HG03108 (cell line): ENCODE results near the gene PPP1R13B.
A peak's percentile ranks its signal among the peaks of the same experiment; 100 is the strongest.

ENCODE experiments used
- ATAC-seq: cut with Tn5 transposase; IDR thresholded peaks from one replicate; pipeline ENCODE4 v1.9.1; 2021; ENCODE audit warnings: moderate library complexity; ENCODE audit not compliant: unreplicated experiment

Gene PPP1R13B

GRCh38 chr14:103881268-103882201 lies 34.2 kb upstream of the PPP1R13B start:
- ATAC-seq = no peak

GRCh38 chr14:103880348-103881267 lies 33.2 kb upstream of the PPP1R13B start:
- ATAC-seq = no peak

- no peak for ATAC-seq
Measured at GRCh38 chr14:103879570-103880347, 32.4 kb upstream of the PPP1R13B start.

DNA sequence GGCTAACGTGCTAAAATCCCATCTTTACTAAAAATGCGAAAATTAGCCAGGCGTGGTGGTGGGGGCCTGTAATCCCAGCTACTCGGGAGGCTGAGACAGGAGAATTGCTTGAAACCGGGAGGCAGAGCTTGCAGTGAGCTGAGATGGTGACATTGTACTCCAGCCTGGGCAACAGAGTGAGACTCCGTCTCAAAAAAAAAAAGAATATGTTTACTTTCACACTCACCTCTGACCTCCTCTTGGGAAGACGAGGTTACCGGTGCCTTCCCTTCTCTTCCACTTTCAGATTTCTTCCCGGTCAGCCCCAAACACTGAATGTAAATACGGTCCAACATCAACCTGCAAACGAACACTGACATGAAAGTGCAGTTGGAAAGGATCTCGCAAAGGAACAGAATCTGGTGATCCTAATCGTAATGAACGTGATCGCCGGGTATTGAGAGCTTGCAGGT lies 31.8 kb upstream of the PPP1R13B start:
- no peak for ATAC-seq

DNA sequence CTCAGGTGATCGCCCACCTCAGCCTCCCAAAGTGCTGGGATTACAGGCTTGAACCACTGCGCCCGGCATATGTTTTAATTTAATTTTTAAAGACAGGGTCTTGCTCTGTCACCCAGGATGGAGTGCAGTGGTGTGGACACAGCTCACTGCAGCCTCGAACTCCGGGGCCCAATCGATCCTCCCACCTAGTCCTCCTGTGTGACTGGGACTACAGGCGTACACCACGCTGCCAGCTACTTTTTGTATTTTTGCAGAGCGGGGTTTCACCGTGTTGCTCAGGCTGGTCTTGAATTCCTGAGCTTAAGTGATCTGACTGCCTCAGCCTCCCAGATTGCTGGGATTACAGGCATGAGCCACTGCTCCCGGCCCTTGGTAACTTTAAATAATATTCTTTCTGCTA lies 30.8 kb upstream of the PPP1R13B start:
- no peak for ATAC-seq

- no peak for ATAC-seq
Measured at GRCh38 chr14:103875010-103875409, 27.6 kb upstream of the PPP1R13B start.

GRCh38 chr14:103872481-103873113 lies 25.2 kb upstream of the PPP1R13B start:
- no peak for ATAC-seq

DNA sequence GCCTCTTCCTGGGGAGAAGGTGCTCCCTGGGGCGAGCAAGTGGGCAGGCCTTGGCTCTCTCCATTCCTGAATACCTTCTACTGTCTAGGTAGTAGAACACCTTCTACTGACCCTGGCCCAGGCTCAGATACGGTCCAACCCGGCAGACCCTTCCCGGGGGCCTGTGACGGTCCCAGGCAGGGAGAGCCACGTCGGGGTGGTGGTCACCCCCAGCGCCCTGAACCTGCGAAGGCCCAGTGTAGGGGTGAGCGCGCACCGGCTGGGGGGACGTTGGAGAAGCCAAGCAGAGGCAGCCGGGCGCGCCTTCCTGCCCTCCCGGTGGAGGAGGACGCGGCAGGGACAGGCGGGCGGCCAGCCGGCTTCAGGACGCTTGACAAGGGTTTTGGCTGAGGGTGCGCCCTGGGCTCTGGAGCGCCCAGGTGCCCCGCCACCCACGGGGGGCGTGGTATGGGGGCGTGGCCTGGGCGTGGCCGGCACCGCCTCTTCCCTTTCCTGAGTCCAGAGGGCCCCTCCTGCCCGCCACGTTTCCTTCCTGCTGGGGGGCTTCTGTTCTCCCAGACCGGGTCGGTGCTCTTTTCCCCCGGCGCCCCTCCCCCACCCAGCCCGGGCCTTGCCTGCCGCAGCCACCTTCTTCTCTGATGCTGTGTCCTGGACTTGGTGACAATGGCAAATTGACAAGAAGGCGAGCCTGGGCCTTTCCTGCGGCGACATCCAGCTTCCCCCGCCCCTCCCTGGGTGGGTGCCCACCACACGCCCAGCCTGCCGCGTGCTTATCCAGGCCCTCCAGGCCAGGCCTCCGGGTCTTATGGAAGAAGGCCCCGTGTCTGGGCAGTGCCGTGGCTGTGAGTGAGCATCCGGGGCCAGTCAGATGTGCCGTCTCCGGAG lies 24.5 kb upstream of the PPP1R13B start:
- peak; percentile 83 for ATAC-seq

- no peak for ATAC-seq
Measured at GRCh38 chr14:103870891-103871595, 23.7 kb upstream of the PPP1R13B start.

DNA sequence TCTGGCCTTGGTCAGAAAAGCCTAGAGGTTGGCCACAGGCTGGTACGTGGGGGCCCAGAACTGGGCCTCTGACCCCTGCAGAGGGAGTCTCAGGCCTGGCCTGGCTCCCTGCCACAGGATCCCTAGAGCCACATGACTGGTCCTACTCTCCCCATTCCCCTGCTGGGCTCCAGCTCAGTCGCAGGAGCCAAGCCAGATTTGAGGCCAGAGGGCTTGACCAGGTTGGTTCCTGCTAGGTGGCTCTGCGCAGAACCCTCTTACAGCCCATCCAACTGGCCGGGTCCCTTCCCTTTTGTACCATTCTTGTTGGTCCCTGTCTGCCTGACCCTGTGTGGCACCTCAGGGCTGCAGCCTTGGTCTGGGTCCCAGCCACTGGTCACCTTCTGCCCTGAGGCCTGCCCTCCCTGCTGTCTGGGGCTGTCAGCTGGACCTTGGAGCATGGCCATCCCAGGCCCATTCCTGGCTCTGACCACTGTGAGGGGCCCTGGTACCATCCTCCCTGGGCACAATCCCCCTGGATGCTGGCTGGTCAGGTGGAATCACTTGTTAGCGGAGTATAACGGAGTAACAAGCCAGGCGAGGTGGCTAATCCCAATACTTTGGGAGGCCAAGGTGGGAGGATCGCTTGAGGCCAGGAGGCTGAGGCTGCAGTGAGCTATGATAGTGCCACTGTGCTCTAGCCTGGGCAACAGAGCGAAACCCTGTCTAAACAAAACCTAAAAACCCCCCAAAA lies 22.9 kb upstream of the PPP1R13B start:
- no peak for ATAC-seq

DNA sequence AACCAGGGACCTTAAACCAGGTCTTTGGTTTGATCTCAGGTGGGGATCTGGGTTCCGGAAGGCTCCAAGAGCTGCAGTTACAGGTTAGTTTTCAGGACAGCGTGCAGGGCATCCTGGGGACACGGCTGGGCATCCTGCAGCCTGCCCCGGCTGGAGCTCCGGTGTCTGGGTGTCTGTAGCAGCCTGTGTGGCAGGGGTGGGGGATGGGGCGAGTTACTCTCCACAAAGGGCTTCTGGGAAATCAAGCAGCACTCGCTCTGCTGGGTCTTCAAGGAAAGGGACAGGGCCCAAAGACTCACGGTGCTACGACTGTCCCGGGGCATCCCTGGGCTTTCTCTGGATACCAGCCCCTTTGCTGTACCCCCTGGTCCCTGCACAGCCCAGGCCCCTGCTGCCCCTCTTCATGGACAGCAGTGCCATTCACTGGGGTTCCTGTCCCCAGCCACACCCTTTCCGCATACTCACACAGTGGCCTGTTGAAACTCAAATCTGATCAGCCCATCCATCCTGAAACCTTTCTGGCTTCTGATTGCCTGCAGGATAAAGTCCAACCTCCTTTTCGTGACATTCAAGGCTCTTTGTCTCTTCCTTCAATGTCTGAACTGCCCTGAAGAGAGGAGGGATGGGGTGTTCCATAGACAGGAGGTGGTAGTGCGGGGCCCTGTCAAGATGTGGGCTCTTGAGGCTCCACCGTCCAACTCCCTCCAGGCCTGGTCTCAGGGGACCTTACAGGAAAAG lies 22.2 kb upstream of the PPP1R13B start:
- no peak for ATAC-seq

DNA sequence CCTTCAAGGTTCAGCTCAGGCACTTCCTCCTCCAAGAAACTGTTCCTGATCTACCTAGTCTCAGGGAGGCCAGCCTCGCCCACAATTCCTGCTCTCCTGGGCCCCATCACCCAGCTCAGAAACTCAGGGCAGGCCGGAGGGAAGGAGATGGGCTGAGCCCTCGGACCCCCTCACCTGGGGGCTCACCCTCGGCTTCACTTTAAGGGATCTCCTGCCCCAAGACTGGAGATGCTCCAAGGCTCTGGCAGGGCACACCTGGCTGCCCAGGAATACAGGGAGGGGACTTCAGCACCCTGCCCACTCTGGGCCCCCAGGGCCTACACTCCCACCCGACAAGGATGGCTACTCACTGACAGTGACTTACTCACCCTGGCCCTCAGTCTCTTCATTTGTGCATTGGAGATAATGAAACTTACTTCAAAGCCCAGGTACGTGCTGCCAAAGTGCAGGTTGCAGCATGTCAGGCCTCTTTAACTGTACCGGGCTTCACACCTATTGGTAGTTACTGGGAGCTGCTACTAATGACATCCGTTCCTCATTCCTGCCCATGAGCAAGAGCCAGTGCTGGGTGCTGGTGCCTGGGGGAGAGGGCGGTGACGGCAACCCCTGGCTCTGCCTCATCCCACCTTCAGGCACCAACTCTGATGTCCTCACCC lies 21.0 kb upstream of the PPP1R13B start:
- ATAC-seq = no peak

- ATAC-seq = no peak
Measured at GRCh38 chr14:103867523-103867953, 20.2 kb upstream of the PPP1R13B start.

DNA sequence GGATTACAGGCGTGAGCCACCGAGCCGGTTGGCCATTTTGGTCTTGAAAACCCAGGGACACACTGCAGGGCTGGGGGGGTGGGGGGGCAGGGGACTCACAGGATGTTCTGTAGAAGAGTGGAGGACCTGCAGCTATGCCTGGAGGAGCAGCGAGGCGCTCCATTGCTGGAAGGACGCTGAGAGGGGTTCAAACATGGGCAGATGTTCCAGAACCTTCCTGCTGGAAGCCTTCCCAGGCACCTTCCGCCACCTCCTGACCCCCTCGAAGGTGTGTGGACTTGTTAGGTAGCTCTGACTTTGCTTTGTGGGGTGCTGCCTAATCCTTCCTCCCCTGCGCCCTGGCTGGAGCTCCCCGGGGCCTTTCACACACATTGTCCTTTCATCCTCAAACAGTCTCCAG lies 19.6 kb upstream of the PPP1R13B start:
- ATAC-seq = no peak

DNA sequence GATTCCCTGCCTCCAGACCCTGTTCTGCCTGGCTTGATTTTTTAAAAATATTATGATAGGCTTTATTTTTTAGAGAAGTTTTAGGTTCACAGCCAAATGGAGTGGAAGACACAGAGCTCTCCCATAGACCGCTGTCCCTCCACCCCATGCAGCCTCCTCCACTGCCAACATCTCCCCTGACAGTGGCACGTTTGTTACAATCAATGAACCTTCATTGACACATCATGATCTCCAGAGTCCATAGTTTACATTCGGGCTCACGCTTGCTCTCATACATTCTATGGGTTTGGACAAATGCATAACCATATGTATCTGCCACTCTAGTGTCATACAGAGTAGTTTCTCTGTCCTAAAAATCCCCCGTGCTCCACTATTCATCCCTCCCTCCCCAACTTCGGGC lies 15.9 kb upstream of the PPP1R13B start:
- no peak for ATAC-seq

- no peak for ATAC-seq
Measured at GRCh38 chr14:103862393-103862782, 15.0 kb upstream of the PPP1R13B start.
